ENCODE measurements around the gene RBPJL. TPM values are rescaled to one million over a fixed set of nuclear protein-coding genes. Genes with fewer than 3 reads are reported as not detected.

Gene RBPJL
- total and polyA plus RNA-seq, 2 of the 13 experiments (the other 11 are each of a cell fraction or from before 2014, with no cell fraction given), result not detected

DNA sequence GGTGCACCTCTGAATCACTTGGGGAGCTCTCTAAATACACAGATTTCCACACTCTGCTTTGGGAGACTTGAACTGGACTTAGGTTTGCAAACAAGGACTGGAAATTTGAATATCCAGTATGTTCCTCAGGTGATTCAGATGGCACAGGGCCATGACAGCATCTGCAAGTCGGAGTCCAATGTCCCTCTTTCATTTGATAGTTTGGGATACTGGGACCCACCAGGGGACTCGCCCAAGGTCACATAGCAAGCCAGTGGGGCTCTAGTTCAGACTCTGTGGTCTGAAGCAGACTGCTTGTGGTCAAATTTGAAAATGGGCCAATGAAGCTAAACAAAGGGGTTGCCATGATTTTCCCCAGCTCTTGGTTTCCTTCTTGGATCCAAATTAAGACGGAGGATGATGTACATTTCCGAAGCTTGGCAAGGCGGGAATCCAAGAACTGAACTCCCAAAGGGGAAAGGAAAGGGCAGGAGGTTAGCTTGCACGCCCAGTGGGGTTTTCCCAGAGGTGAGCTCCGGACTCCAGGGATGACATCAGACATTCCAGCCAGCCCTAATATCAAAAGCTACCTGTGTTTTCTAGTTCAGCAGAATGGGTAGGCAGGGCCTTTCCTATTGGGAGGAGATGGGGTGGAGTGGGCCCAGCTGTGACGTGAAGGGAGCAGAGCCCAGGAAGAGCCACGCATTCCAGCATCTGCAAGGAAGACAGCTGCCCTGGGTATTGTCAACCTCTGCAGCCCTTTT lies 52.9 kb downstream of the RBPJL start (continued):
- TF ChIP-seq, protein P1, sequence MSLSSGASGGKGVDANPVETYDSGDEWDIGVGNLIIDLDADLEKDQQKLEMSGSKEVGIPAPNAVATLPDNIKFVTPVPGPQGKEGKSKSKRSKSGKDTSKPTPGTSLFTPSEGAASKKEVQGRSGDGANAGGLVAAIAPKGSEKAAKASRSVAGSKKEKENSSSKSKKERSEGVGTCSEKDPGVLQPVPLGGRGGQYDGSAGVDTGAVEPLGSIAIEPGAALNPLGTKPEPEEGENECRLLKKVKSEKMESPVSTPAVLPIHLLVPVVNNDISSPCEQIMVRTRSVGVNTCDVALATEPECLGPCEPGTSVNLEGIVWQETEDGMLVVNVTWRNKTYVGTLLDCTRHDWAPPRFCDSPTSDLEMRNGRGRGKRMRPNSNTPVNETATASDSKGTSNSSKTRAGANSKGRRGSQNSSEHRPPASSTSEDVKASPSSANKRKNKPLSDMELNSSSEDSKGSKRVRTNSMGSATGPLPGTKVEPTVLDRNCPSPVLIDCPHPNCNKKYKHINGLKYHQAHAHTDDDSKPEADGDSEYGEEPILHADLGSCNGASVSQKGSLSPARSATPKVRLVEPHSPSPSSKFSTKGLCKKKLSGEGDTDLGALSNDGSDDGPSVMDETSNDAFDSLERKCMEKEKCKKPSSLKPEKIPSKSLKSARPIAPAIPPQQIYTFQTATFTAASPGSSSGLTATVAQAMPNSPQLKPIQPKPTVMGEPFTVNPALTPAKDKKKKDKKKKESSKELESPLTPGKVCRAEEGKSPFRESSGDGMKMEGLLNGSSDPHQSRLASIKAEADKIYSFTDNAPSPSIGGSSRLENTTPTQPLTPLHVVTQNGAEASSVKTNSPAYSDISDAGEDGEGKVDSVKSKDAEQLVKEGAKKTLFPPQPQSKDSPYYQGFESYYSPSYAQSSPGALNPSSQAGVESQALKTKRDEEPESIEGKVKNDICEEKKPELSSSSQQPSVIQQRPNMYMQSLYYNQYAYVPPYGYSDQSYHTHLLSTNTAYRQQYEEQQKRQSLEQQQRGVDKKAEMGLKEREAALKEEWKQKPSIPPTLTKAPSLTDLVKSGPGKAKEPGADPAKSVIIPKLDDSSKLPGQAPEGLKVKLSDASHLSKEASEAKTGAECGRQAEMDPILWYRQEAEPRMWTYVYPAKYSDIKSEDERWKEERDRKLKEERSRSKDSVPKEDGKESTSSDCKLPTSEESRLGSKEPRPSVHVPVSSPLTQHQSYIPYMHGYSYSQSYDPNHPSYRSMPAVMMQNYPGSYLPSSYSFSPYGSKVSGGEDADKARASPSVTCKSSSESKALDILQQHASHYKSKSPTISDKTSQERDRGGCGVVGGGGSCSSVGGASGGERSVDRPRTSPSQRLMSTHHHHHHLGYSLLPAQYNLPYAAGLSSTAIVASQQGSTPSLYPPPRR (CRISPR knock-in tag; IDR thresholded peaks at IDR 0.05; ENCODE audit: borderline replicate concordance), result no peak
- TF ChIP-seq KAT2B (IDR thresholded peaks at IDR 0.05; ENCODE audit: borderline replicate concordance, low read depth, low read length) (no peak), ELF3 (CRISPR knock-in tag; IDR thresholded peaks at IDR 0.05) (peak; percentile 41; the same call in 1 of the 2 replicates), BRCA1 (CRISPR knock-in tag; IDR thresholded peaks at IDR 0.05) (no peak), KLF13 (CRISPR knock-in tag; IDR thresholded peaks at IDR 0.05) (no peak), MTF1 (CRISPR knock-in tag; IDR thresholded peaks at IDR 0.05) (no peak), PITX1 (CRISPR knock-in tag; IDR thresholded peaks at IDR 0.05) (no peak), ZNF382 (CRISPR knock-in tag; IDR thresholded peaks at IDR 0.05; ENCODE audit: borderline replicate concordance) (no peak), ZNF556 (CRISPR knock-in tag; IDR thresholded peaks at IDR 0.05; ENCODE audit: borderline replicate concordance) (no peak), ZNF605 (CRISPR knock-in tag; IDR thresholded peaks at IDR 0.05) (0 out of 2 replicates have a peak, but pooled peaks have one; percentile 49), YY1 (IDR thresholded peaks at IDR 0.05; ENCODE audit: insufficient read depth, insufficient replicate concordance, low read depth, low read length) (no peak), ZNF563 (CRISPR knock-in tag; IDR thresholded peaks at IDR 0.05) (no peak), JUND (CRISPR knock-in tag; IDR thresholded peaks at IDR 0.05) (no peak; the same call in 1 of the 2 replicates), MTA1 (CRISPR knock-in tag; IDR thresholded peaks at IDR 0.05; ENCODE audit: borderline replicate concordance) (no peak; the same call in none of the 2 replicates), SP5 (CRISPR knock-in tag; IDR thresholded peaks at IDR 0.05; ENCODE audit: borderline replicate concordance, low read depth) (0 out of 2 replicates have a peak, but pooled peaks have one; percentile 39)
- TF ChIP-seq, protein P2, sequence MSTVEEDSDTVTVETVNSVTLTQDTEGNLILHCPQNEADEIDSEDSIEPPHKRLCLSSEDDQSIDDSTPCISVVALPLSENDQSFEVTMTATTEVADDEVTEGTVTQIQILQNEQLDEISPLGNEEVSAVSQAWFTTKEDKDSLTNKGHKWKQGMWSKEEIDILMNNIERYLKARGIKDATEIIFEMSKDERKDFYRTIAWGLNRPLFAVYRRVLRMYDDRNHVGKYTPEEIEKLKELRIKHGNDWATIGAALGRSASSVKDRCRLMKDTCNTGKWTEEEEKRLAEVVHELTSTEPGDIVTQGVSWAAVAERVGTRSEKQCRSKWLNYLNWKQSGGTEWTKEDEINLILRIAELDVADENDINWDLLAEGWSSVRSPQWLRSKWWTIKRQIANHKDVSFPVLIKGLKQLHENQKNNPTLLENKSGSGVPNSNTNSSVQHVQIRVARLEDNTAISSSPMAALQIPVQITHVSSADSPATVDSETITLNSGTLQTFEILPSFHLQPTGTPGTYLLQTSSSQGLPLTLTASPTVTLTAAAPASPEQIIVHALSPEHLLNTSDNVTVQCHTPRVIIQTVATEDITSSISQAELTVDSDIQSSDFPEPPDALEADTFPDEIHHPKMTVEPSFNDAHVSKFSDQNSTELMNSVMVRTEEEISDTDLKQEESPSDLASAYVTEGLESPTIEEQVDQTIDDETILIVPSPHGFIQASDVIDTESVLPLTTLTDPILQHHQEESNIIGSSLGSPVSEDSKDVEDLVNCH (CRISPR knock-in tag; IDR thresholded peaks at IDR 0.05), result no peak
- TF ChIP-seq, protein P3, sequence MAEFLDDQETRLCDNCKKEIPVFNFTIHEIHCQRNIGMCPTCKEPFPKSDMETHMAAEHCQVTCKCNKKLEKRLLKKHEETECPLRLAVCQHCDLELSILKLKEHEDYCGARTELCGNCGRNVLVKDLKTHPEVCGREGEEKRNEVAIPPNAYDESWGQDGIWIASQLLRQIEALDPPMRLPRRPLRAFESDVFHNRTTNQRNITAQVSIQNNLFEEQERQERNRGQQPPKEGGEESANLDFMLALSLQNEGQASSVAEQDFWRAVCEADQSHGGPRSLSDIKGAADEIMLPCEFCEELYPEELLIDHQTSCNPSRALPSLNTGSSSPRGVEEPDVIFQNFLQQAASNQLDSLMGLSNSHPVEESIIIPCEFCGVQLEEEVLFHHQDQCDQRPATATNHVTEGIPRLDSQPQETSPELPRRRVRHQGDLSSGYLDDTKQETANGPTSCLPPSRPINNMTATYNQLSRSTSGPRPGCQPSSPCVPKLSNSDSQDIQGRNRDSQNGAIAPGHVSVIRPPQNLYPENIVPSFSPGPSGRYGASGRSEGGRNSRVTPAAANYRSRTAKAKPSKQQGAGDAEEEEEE (CRISPR knock-in tag; IDR thresholded peaks at IDR 0.05; ENCODE audit: borderline replicate concordance), result no peak
- TF ChIP-seq, protein P4, sequence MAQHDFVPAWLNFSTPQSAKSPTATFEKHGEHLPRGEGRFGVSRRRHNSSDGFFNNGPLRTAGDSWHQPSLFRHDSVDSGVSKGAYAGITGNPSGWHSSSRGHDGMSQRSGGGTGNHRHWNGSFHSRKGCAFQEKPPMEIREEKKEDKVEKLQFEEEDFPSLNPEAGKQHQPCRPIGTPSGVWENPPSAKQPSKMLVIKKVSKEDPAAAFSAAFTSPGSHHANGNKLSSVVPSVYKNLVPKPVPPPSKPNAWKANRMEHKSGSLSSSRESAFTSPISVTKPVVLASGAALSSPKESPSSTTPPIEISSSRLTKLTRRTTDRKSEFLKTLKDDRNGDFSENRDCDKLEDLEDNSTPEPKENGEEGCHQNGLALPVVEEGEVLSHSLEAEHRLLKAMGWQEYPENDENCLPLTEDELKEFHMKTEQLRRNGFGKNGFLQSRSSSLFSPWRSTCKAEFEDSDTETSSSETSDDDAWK (CRISPR knock-in tag; IDR thresholded peaks at IDR 0.05), result no peak
- TF ChIP-seq, protein P5, sequence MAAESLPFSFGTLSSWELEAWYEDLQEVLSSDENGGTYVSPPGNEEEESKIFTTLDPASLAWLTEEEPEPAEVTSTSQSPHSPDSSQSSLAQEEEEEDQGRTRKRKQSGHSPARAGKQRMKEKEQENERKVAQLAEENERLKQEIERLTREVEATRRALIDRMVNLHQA (CRISPR knock-in tag; IDR thresholded peaks at IDR 0.05), result no peak

Measured in HepG2 (cell line).